Measurements from ENCODE around the gene ATP6V0B. TPM values are rescaled to one million over a fixed set of nuclear protein-coding genes. Genes with fewer than 3 reads are reported as not detected.

ATP6V0B gene
- total and polyA plus RNA-seq, 10 of the 15 experiments (the other 5 are each of a cell fraction or from before 2014, with no cell fraction given) = 65.3 to 250 (median 144) TPM

- Histone ChIP-seq H3K79me2 (ENCODE audit: control insufficient read depth, insufficient read depth, low read length) (peaks cover 45% of the 10 kb centered on the region), H3K4me2 (ENCODE audit: control insufficient read depth, insufficient read depth) (no peak overlapping the region; the same call in 1 of the 2 replicates), H3K27ac (ENCODE audit: control insufficient read depth, insufficient read depth) (no peak overlapping the region), H3K27me3 (replicated peaks in 1 of 2; ENCODE audit: control insufficient read depth in 2 of 2, insufficient read depth in 2 of 2, low read length in 1 of 2) (no peaks in the 10 kb centered on the region), H2AFZ (ENCODE audit: control insufficient read depth, low read depth, low read length) (no peak overlapping the region), H3K9ac (ENCODE audit: control insufficient read depth, insufficient read depth, low read length) (peak overlapping the region; percentile 29; the same call in 1 of the 2 replicates), H3K4me1 (ENCODE audit: control insufficient read depth, insufficient read depth, low read length) (peaks cover 24% of the 10 kb centered on the region), H3K9me3 (replicated peaks; ENCODE audit: control insufficient read depth, insufficient read depth, low read length) (no peaks in the 10 kb centered on the region), H3K36me3 (ENCODE audit: control insufficient read depth in 2 of 2, insufficient read depth in 2 of 2, low read length in 1 of 2) (peaks cover 0 to 7% of the 10 kb centered on the region in 2 experiments), H4K20me1 (ENCODE audit: control insufficient read depth, insufficient read depth) (no peaks in the 10 kb centered on the region), H3K4me3 (peak overlapping the region; percentile 74)
- SMC1A ChIA-PET (ENCODE audit: uncharacterized antibody, unreplicated experiment) = no interaction called here
- BruUV-seq (replicated peaks) = no TSS peak
- WGBS (ENCODE audit: insufficient coverage, insufficient replicate concordance, low lambda C conversion rate, missing lambda C conversion rate) = 2% methylated on average over 16 of the region's 45 CpGs
- TF ChIP-seq ZBTB40 (IDR thresholded peaks at IDR 0.05; ENCODE audit: borderline replicate concordance) = no peak
- in situ Hi-C loops (cut with MboI) = no loop called here
- POLR2A ChIA-PET = no interaction called here
- intact Hi-C loops (cut with micrococcal nuclease; ENCODE audit: unreplicated experiment) = no loop called here
- ATAC-seq (no peak), DNase-seq (ENCODE audit: low read depth, low spot score) (no peak), FAIRE-seq (no peak)
- CTCF ChIA-PET = no interaction called here
- RAD21 ChIA-PET (ENCODE audit: unreplicated experiment) = no interaction called here
Measured at GRCh38 chr1:43979261-43979527, 4.4 kb downstream of the ATP6V0B start.

GRCh38 chr1:43979528-43980254 lies 4.9 kb downstream of the ATP6V0B start:
- no TSS peak for BruUV-seq (replicated peaks)
- Histone ChIP-seq H3K4me3 (peak overlapping the region; percentile 74), H3K4me2 (ENCODE audit: control insufficient read depth, insufficient read depth) (peak overlapping the region; percentile 96), H3K27ac (ENCODE audit: control insufficient read depth, insufficient read depth) (no peak overlapping the region; the same call in 1 of the 2 replicates), H4K20me1 (ENCODE audit: control insufficient read depth, insufficient read depth) (no peaks in the 10 kb centered on the region), H3K4me1 (ENCODE audit: control insufficient read depth, insufficient read depth, low read length) (peaks cover 22% of the 10 kb centered on the region), H3K9ac (ENCODE audit: control insufficient read depth, insufficient read depth, low read length) (peak overlapping the region; percentile 72), H2AFZ (ENCODE audit: control insufficient read depth, low read depth, low read length) (peak overlapping the region; percentile 29), H3K79me2 (ENCODE audit: control insufficient read depth, insufficient read depth, low read length) (peaks cover 45% of the 10 kb centered on the region), H3K27me3 (replicated peaks in 1 of 2; ENCODE audit: control insufficient read depth in 2 of 2, insufficient read depth in 2 of 2, low read length in 1 of 2) (no peaks in the 10 kb centered on the region), H3K36me3 (ENCODE audit: control insufficient read depth in 2 of 2, insufficient read depth in 2 of 2, low read length in 1 of 2) (peaks cover under 1 to 7% of the 10 kb centered on the region in 2 experiments), H3K9me3 (replicated peaks; ENCODE audit: control insufficient read depth, insufficient read depth, low read length) (no peaks in the 10 kb centered on the region)
- peak; percentile 74 for FAIRE-seq
- no peak for DNase-seq (ENCODE audit: low read depth, low spot score)
- ATAC-seq = peak; percentile 51
- RAD21 ChIA-PET (ENCODE audit: unreplicated experiment) = interaction anchor here (0.7 kb wide), 1 partner anchor 216 kb away, joined by 3 read pairs; no protein-coding TSS in a partner anchor
- CTCF ChIA-PET = no interaction called here
- in situ Hi-C loops (cut with MboI) (no loop called here), intact Hi-C loops (cut with micrococcal nuclease; ENCODE audit: unreplicated experiment) (no loop called here)
- POLR2A ChIA-PET = interaction anchor here (0.6 to 0.9 kb wide), 2 partner anchors 14 to 16 kb away, joined by 3 to 5 read pairs; no protein-coding TSS in a partner anchor
- SMC1A ChIA-PET (ENCODE audit: uncharacterized antibody, unreplicated experiment) = no interaction called here
- 2% methylated on average over 14 of the region's 45 CpGs for WGBS (ENCODE audit: insufficient coverage, insufficient replicate concordance, low lambda C conversion rate, missing lambda C conversion rate)
- TF ChIP-seq USF1 (IDR thresholded peaks at IDR 0.05; ENCODE audit: borderline replicate concordance, extremely low read length, insufficient read depth, low read depth, low read length) (peak; percentile 65), RAD51 (IDR thresholded peaks at IDR 0.05) (peak; percentile 25; the same call in 1 of the 2 replicates), HDGF (IDR thresholded peaks at IDR 0.05) (peak; percentile 43; the same call in 1 of the 2 replicates), EGR1 (IDR thresholded peaks at IDR 0.05; ENCODE audit: borderline replicate concordance in 1 of 2, low read depth in 2 of 2, low read length in 2 of 2) (0 out of 3 replicates have a peak, but pooled peaks of 1 of the 2 experiments have one; percentile 43), MAX (IDR thresholded peaks at IDR 0.05; ENCODE audit: low read depth, low read length) (peak; percentile 52; the same call in 1 of the 2 replicates), SMAD1 (IDR thresholded peaks at IDR 0.05; ENCODE audit: low read depth, partially characterized antibody) (no peak), ZBED1 (IDR thresholded peaks at IDR 0.05; ENCODE audit: borderline replicate concordance) (no peak), MYC (IDR thresholded peaks at IDR 0.05; ENCODE audit: insufficient read depth, insufficient read length, insufficient replicate concordance, low read length, severe bottlenecking) (peak; percentile 85), NFXL1 (IDR thresholded peaks at IDR 0.05; ENCODE audit: borderline replicate concordance) (no peak), POLR2A (IDR thresholded peaks at IDR 0.05; ENCODE audit: low read depth, low read length) (peak; percentile 71)

Data from GM12878 (cell line).